Astrocyte (in vitro differentiated cells and primary cell): ENCODE data around the gene PCDHGB5.
"Not testable (repeated sequence)": the region's sequence is repeated elsewhere in the genome, so short reads cannot be mapped to it uniquely, and the experiment has no call there.

Experiments
- EZH2 ChIP-seq: IDR thresholded peaks from 2 replicates; pipeline ENCODE4 v1.6.1; 2012; ENCODE audit warnings: mild to moderate bottlenecking, low read length, inconsistent platforms; ENCODE audit not compliant: insufficient read depth
- TF ChIP-seq, protein P1 (sequence below): IDR thresholded peaks from 2 replicates; pipeline ENCODE4 v1.5.1; 2011; ENCODE audit warnings: low read depth, mild to moderate bottlenecking, inconsistent platforms, low read length, moderate library complexity; ENCODE audit not compliant: insufficient read depth

DNA sequence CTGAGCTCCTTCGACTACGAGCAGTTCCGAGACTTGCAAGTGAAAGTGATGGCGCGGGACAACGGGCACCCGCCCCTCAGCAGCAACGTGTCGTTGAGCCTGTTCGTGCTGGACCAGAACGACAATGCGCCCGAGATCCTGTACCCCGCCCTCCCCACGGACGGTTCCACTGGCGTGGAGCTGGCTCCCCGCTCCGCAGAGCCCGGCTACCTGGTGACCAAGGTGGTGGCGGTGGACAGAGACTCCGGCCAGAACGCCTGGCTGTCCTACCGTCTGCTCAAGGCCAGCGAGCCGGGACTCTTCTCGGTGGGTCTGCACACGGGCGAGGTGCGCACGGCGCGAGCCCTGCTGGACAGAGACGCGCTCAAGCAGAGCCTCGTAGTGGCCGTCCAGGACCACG is 34.6 kb downstream of the PCDHGB5 start:
- TF ChIP-seq, protein P1, sequence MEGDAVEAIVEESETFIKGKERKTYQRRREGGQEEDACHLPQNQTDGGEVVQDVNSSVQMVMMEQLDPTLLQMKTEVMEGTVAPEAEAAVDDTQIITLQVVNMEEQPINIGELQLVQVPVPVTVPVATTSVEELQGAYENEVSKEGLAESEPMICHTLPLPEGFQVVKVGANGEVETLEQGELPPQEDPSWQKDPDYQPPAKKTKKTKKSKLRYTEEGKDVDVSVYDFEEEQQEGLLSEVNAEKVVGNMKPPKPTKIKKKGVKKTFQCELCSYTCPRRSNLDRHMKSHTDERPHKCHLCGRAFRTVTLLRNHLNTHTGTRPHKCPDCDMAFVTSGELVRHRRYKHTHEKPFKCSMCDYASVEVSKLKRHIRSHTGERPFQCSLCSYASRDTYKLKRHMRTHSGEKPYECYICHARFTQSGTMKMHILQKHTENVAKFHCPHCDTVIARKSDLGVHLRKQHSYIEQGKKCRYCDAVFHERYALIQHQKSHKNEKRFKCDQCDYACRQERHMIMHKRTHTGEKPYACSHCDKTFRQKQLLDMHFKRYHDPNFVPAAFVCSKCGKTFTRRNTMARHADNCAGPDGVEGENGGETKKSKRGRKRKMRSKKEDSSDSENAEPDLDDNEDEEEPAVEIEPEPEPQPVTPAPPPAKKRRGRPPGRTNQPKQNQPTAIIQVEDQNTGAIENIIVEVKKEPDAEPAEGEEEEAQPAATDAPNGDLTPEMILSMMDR, result not testable (repeated sequence)
- TF ChIP-seq EZH2, result not testable (repeated sequence)
